ENCODE data around the gene CD160.
"Not testable (repeated sequence)": the region's sequence is repeated elsewhere in the genome, so short reads cannot be mapped to it uniquely, and the experiment has no call there.

Gene CD160

GRCh38 chr1:145719230-145720079 lies at the start of gene CD160:
Gene CD160, plus strand, starts transcription at chr1:145719499. Its CDS starts 8,829 bp downstream, at chr1:145728328.
- no peak for DNase-seq

- not testable (repeated sequence) for DNase-seq
Observed at GRCh38 chr1:145670995-145671745, 48.1 kb upstream of the CD160 start.

GRCh38 chr1:145673217-145673616 lies 46.1 kb upstream of the CD160 start:
- not testable (repeated sequence) for DNase-seq

- not testable (repeated sequence) for DNase-seq
Observed at GRCh38 chr1:145684858-145685257, 34.4 kb upstream of the CD160 start.

GRCh38 chr1:145686078-145686477 lies 33.2 kb upstream of the CD160 start:
- not testable (repeated sequence) for DNase-seq

GRCh38 chr1:145688328-145688727 lies 31.0 kb upstream of the CD160 start:
- DNase-seq: no peak

- no peak for DNase-seq
Observed at GRCh38 chr1:145688924-145689323, 30.4 kb upstream of the CD160 start.

- DNase-seq: no peak
Observed at GRCh38 chr1:145689922-145690321, 29.4 kb upstream of the CD160 start.

- DNase-seq: no peak
Observed at GRCh38 chr1:145690587-145691558, 28.4 kb upstream of the CD160 start.

GRCh38 chr1:145692785-145693443 lies 26.4 kb upstream of the CD160 start:
- no peak for DNase-seq

GRCh38 chr1:145695821-145696629 lies 23.3 kb upstream of the CD160 start:
- no peak for DNase-seq

GRCh38 chr1:145696630-145696960 lies 22.7 kb upstream of the CD160 start:
- DNase-seq: no peak

GRCh38 chr1:145701306-145701862 lies 17.9 kb upstream of the CD160 start:
- no peak for DNase-seq

- no peak for DNase-seq
Observed at GRCh38 chr1:145702052-145702451, 17.2 kb upstream of the CD160 start.

GRCh38 chr1:145702826-145703225 lies 16.5 kb upstream of the CD160 start:
- DNase-seq: no peak

- no peak for DNase-seq
Observed at GRCh38 chr1:145705622-145706021, 13.7 kb upstream of the CD160 start.

- no peak for DNase-seq
Observed at GRCh38 chr1:145706086-145706664, 13.1 kb upstream of the CD160 start.

- no peak for DNase-seq
Observed at GRCh38 chr1:145707183-145707867, 12.0 kb upstream of the CD160 start, which contains the start of gene PDZK1. Gene PDZK1, minus strand, starts transcription at chr1:145707368. Its CDS starts 19,347 bp downstream, at chr1:145688021.

GRCh38 chr1:145708063-145708462 lies 11.2 kb upstream of the CD160 start:
- no peak for DNase-seq
